Fibroblast of lung (primary cell): ENCODE results near the gene MAP2K5. TPM values are rescaled to one million over a fixed set of nuclear protein-coding genes. Genes with fewer than 3 reads are reported as not detected.

ENCODE experiments used
- DNase-seq, 2 donors: peaks; one replicate each; pipeline versions ENCODE4 v3.0.0 to v3.0.0-alpha.2; 2010; ENCODE audit warnings: low read depth in 2 of 2
- H2AFZ ChIP-seq: 2 replicates; pipeline ENCODE4 v1.5.1; 2012; ENCODE audit warnings: low read length, control low read depth, inconsistent platforms
- H3K27ac ChIP-seq: 2 replicates; pipeline ENCODE4 v1.5.1; 2011; ENCODE audit warnings: low read length, control low read depth; ENCODE audit not compliant: insufficient read depth
- H3K27me3 ChIP-seq: 2 replicates; pipeline ENCODE4 v1.5.1; 2011; ENCODE audit warnings: mild to moderate bottlenecking, low read length; ENCODE audit not compliant: control insufficient read depth, insufficient read depth
- H3K36me3 ChIP-seq: 2 replicates; pipeline ENCODE4 v1.5.1; 2011; ENCODE audit warnings: low read length; ENCODE audit not compliant: control insufficient read depth, insufficient read depth
- H3K4me1 ChIP-seq: 2 replicates; pipeline ENCODE4 v1.5.1; 2011; ENCODE audit warnings: low read length; ENCODE audit not compliant: control insufficient read depth, insufficient read depth; ENCODE audit errors: extremely low read depth
- H3K4me2 ChIP-seq: 2 replicates; pipeline ENCODE4 v1.5.1; 2011; ENCODE audit warnings: low read length, control low read depth; ENCODE audit not compliant: insufficient read depth; ENCODE audit errors: extremely low read depth
- H3K4me3 ChIP-seq, 4 experiments: fragments of 200-600 bp in 1 of 4; sonication (generic) in 1 of 4; replicated peaks in 1 of 4; 2 replicates each; pipeline ENCODE4 v1.5.1; 2011 to 2016; ENCODE audit warnings: low read length in 4 of 4, low read depth in 3 of 4, mild to moderate bottlenecking in 3 of 4, control low read depth in 2 of 4, inconsistent platforms in 1 of 4, mixed read lengths in 1 of 4; ENCODE audit not compliant: insufficient read depth in 1 of 4; ENCODE audit errors: control extremely low read depth in 1 of 4
- H3K79me2 ChIP-seq: 2 replicates; pipeline ENCODE4 v1.5.1; 2012; ENCODE audit warnings: mild to moderate bottlenecking, low read length, inconsistent platforms; ENCODE audit not compliant: control insufficient read depth, insufficient read depth
- H3K9ac ChIP-seq: 2 replicates; pipeline ENCODE4 v1.5.1; 2011; ENCODE audit warnings: mild to moderate bottlenecking, low read length, control low read depth; ENCODE audit not compliant: insufficient read depth
- H3K9me3 ChIP-seq: 2 replicates; pipeline ENCODE4 v1.5.1; 2012; ENCODE audit warnings: low read depth, low read length; ENCODE audit not compliant: control insufficient read depth, insufficient read depth
- H4K20me1 ChIP-seq: 2 replicates; pipeline ENCODE4 v1.5.1; 2011; ENCODE audit warnings: low read length; ENCODE audit not compliant: control insufficient read depth, insufficient read depth; ENCODE audit errors: extremely low read depth
- CTCF ChIP-seq, 2 donors: IDR thresholded peaks in 1 of 2; conservative IDR thresholded peaks in 1 of 2; 1 replicate in 1 of 2; 2 replicates in 1 of 2; pipeline ENCODE4 v1.5.1; 2011 to 2012; ENCODE audit warnings: low read length in 2 of 2, control low read depth in 1 of 2, inconsistent platforms in 1 of 2, low read depth in 1 of 2, mild to moderate bottlenecking in 1 of 2
- EZH2 ChIP-seq: IDR thresholded peaks from 2 replicates; pipeline ENCODE4 v1.5.1; 2012; ENCODE audit warnings: low read length, control low read depth, mild to moderate bottlenecking; ENCODE audit errors: missing control alignments
- polyA plus RNA-seq, 2 donors: library from polyadenylated mRNA; depleted of rRNA in 1 of 2; stranded (reverse) in 1 of 2; unstranded in 1 of 2; fragments of >200 nt; gene quantifications; 2 replicates each; pipeline ENCODE4 v1.2.1, GENCODE V29; 2011 to 2012; ENCODE audit warnings: missing spikeins in 1 of 2
- total RNA-seq: library from RNA; depleted of rRNA; stranded (reverse); fragments of >200 nt; gene quantifications from 2 replicates; pipeline ENCODE4 v1.2.1, GENCODE V29; 2014

Gene MAP2K5
- total and polyA plus RNA-seq, 2 donors (not counting 1 experiment from before 2014, with no cell fraction given), result 5.7 to 10.2 TPM

- Histone ChIP-seq H3K9me3 (no peaks in the 10 kb centered on the region), H4K20me1 (no peaks in the 10 kb centered on the region), H3K36me3 (no peaks in the 10 kb centered on the region), H3K27ac (peak overlapping the region; percentile 94), H3K4me2 (peak overlapping the region; percentile 92), H3K27me3 (no peaks in the 10 kb centered on the region), H3K4me1 (peaks cover 5% of the 10 kb centered on the region), H3K79me2 (peaks cover 32% of the 10 kb centered on the region), H2AFZ (peak overlapping the region; percentile 94), H3K9ac (peak overlapping the region; percentile 86), H3K4me3 (peak overlapping the region; percentile 81 to 95 (median 86))
- DNase-seq, result peak; percentile 44 to 64
- no peak for TF ChIP-seq EZH2
- TF ChIP-seq CTCF (conservative IDR thresholded peaks at IDR 0.05 in 1 of 2, IDR thresholded peaks at IDR 0.05 in 1 of 2; ENCODE audit: low read depth in 1 of 2, low read length in 2 of 2), result no peak
These were observed 20.5 kb upstream of the MAP2K5 start for GRCh38 chr15:67521783-67522568.

- Histone ChIP-seq H3K9me3 (no peaks in the 10 kb centered on the region), H4K20me1 (no peaks in the 10 kb centered on the region), H3K9ac (no peak overlapping the region), H3K79me2 (peaks cover 32% of the 10 kb centered on the region), H3K4me1 (peaks cover 5% of the 10 kb centered on the region), H3K4me3 (peak overlapping the region in 3 of 4 experiments; percentile 81 to 95 (median 84)), H2AFZ (no peak overlapping the region), H3K27me3 (no peaks in the 10 kb centered on the region), H3K36me3 (no peaks in the 10 kb centered on the region), H3K4me2 (peak overlapping the region; percentile 92), H3K27ac (no peak overlapping the region)
- TF ChIP-seq CTCF (conservative IDR thresholded peaks at IDR 0.05 in 1 of 2, IDR thresholded peaks at IDR 0.05 in 1 of 2; ENCODE audit: low read depth in 1 of 2, low read length in 2 of 2), result no peak
- no peak for TF ChIP-seq EZH2
- DNase-seq, result no peak
These were observed 19.2 kb upstream of the MAP2K5 start for GRCh38 chr15:67523330-67523729.

GRCh38 chr15:67524235-67524634, 18.3 kb upstream of the MAP2K5 start:
- H2AFZ ChIP-seq, result no peak overlapping the region
- no peaks in the 10 kb centered on the region for H3K9me3 ChIP-seq
- TF ChIP-seq EZH2 (no peak), CTCF (conservative IDR thresholded peaks at IDR 0.05 in 1 of 2, IDR thresholded peaks at IDR 0.05 in 1 of 2; ENCODE audit: low read depth in 1 of 2, low read length in 2 of 2) (no peak)
- peaks cover 32% of the 10 kb centered on the region for H3K79me2 ChIP-seq
- no peak overlapping the region for H3K9ac ChIP-seq
- no peaks in the 10 kb centered on the region for H4K20me1 ChIP-seq
- H3K27me3 ChIP-seq, result no peaks in the 10 kb centered on the region
- H3K27ac ChIP-seq, result no peak overlapping the region
- no peaks in the 10 kb centered on the region for H3K36me3 ChIP-seq
- no peak overlapping the region for H3K4me2 ChIP-seq
- peaks cover 5% of the 10 kb centered on the region for H3K4me1 ChIP-seq
- no peak overlapping the region for H3K4me3 ChIP-seq
- peak in 1 of 2 donors; percentile 13 for DNase-seq
